ENCODE results near the gene LHFPL2.
A peak's percentile ranks its signal among the peaks of the same experiment; 100 is the strongest.

Gene LHFPL2

GRCh38 chr5:78568212-78568611 is 80.4 kb downstream of the LHFPL2 start:
- no peak for DNase-seq (ENCODE audit: low spot score)

DNA sequence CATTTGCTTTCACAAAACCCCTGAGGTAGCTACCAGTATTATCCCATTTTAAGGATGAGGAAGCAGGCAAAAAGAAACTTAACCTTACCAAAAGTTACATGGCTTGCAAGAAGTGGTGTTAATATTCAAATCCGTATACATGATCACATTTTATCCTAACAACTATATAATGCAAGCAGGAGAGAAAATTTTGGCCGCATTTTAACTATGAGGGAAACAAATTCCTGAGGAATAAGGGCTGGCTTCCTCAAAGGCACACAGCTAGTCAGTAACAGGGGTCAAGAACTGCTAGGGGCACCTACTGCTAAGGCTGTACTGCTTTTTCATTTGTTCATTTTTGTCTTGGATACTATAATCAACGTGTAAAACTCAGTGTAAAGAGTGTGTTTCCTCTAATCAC is 81.0 kb downstream of the LHFPL2 start:
- DNase-seq (ENCODE audit: low spot score), result no peak

DNA sequence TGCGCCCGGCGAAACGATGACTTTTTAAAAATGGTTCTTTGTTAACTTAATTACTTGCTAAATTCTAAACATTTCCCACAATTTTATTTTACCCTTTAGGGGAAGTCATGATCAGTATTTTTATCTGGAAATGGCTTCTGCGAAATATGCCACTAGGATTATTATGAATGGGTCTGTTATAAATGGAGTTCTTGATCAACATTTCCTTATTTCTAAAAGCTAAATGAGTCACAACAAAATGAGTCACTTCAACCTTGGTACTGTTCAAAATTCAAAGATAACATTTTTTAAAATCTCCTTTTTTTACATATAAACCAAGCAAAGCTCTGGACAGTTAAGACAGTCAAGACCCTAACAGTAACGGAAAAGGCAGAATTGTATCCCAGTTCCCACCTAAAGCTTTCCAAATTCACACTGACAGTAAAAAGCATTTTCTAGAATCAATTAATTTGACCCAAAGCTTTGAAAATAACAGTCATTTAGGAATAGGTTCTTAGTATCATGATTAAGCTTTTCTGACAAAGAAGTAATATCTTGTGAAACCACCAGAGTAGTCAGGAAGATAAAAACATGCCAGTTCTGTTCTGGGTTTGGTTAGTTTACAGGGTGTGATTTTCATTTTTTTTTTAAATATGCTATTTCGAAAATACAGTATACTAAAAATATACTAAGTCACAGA is 81.7 kb downstream of the LHFPL2 start:
- no peak for DNase-seq (ENCODE audit: low spot score)

GRCh38 chr5:78565395-78565794 is 83.2 kb downstream of the LHFPL2 start:
- no peak for DNase-seq (ENCODE audit: low spot score)

- DNase-seq (ENCODE audit: low spot score), result no peak
Observed at GRCh38 chr5:78563621-78564020, 85.0 kb downstream of the LHFPL2 start.

DNA sequence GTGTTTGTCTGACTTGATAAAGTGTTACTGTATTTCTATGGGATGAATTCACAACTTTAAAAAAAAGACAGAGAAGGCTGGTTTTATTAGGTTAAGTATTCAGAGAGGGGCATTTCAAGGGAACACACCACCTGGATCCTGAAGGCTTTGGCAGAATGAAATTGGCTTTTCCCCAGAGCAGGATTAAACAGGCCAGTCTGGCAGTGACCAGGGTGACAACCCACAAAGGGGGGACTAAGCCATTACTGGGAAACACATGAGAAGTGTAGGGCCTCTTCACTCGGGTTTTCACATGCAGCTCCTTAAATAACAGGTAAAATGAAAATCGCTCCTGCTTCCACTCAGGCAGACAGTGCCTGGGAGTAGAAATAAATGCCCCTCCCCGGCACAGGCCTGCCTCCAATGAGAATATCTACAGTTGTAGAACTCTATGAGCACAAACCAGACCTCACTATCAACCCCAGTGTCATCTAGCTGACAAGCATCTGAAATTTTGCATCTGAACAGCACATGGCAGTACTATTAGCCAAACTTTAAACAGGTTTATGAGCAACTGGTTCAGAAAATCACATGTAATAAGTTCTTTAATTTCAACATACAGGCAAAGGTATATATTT is 85.8 kb downstream of the LHFPL2 start:
- peak; percentile 64 for DNase-seq (ENCODE audit: low spot score)

- no peak for DNase-seq (ENCODE audit: low spot score)
Observed at GRCh38 chr5:78562001-78562400, 86.6 kb downstream of the LHFPL2 start.

- no peak for DNase-seq (ENCODE audit: low spot score)
Observed at GRCh38 chr5:78561261-78561660, 87.3 kb downstream of the LHFPL2 start.

- no peak for DNase-seq (ENCODE audit: low spot score)
Observed at GRCh38 chr5:78560000-78560855, 88.3 kb downstream of the LHFPL2 start.

DNA sequence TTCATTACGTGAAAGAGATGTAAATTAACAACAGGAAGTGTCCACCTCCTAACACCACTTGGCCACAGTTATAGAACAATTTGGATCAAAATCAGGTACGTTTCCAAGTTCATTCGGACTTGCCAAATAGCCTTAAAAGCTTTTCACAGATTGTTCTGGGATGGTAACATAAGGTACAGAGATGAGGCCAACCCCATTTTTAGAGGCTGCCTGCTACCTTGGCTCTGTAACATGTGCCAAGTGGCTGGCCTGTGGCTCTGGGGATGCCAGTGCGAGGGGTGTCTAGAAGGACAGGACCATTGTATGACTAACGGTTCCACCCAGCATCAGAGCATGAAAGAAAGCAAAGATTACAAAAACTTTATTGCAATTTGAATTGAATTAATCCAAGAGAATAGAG is 91.0 kb downstream of the LHFPL2 start:
- no peak for DNase-seq (ENCODE audit: low spot score)

DNA sequence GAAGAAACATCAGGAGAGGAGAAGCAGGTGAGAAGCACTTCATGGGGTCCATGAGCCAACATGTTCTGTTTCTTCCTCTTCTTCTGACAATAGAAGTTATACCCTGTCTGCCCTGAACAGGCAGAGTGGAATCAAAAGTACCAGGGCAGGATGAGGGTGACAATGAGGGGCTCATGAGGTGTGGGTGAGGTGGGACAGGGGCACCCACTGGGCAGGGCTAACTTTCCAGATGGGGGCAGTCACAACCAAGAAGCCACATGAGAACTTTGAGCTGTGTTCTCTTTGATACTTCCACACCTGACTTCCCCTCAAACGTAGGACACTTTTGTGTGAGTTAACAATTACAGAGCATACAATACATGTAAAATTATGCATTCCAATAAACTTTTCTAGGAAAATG is 92.7 kb downstream of the LHFPL2 start:
- no peak for DNase-seq (ENCODE audit: low spot score)

DNA sequence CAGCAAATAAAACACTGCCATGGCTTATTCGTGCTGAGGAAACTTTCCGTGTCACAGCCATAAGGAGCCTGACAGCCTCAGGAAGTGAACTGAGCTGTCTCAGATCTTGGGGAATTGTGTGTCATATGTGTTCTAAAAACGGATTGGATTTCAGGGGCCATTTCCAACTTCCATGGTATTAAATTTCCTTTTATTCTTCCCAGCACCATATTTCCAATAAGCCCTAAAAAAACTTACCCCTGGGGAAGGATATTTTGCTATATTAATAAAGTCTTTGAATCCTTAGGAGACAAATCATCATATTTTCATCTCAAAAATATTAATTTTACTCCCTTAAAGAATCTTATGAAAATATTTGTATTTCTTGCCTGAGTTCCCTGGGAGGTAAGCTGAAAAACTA is 93.9 kb downstream of the LHFPL2 start:
- DNase-seq (ENCODE audit: low spot score), result no peak

GRCh38 chr5:78553580-78554353 is 94.8 kb downstream of the LHFPL2 start:
- DNase-seq (ENCODE audit: low spot score), result no peak

GRCh38 chr5:78552729-78553342 is 95.7 kb downstream of the LHFPL2 start:
- DNase-seq (ENCODE audit: low spot score), result no peak

DNA sequence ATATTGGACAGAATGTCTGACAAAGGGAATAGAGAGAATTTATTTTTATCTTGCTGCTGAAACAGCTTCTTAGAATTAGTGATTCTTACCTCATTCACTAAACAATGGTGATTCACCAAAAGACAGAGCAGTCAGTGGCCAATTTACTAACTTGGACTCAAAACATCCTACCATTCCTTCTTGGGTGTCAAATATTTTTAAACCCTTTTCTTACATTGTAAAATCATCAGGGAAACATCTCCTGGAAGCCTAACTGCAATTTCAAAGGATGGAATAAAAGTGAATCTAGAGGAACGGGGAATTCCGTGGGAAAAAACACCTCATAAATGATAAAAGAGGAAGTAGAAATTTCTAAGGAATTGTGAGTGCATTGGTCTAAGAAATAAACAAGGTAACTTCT is 97.7 kb downstream of the LHFPL2 start:
- no peak for DNase-seq (ENCODE audit: low spot score)

DNA sequence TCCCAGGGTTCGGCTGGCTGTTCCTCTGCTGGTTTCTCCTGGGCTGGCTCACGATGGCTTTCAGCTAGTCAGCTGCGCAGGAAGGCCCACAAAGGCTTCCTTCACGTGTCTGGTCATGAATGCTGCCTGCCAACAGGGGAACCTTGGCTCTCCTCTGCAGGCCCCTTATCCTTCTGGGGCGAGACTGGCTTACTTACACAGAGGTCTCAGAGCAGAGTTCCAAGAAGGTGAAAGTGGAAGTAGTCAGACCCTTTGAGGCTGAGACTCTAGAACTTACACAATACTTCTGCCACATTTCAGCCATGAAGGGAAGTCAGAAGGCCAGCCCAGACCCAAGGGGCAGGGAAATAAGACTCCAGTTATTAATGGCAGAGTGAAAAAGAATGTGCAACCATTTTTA is 99.5 kb downstream of the LHFPL2 start:
- no peak for DNase-seq (ENCODE audit: low spot score)

- peak; percentile 55 for DNase-seq (ENCODE audit: low spot score)
Observed at GRCh38 chr5:78547731-78548615, 100.6 kb downstream of the LHFPL2 start.

GRCh38 chr5:78547183-78547582 is 101.4 kb downstream of the LHFPL2 start:
- DNase-seq (ENCODE audit: low spot score), result no peak

DNA sequence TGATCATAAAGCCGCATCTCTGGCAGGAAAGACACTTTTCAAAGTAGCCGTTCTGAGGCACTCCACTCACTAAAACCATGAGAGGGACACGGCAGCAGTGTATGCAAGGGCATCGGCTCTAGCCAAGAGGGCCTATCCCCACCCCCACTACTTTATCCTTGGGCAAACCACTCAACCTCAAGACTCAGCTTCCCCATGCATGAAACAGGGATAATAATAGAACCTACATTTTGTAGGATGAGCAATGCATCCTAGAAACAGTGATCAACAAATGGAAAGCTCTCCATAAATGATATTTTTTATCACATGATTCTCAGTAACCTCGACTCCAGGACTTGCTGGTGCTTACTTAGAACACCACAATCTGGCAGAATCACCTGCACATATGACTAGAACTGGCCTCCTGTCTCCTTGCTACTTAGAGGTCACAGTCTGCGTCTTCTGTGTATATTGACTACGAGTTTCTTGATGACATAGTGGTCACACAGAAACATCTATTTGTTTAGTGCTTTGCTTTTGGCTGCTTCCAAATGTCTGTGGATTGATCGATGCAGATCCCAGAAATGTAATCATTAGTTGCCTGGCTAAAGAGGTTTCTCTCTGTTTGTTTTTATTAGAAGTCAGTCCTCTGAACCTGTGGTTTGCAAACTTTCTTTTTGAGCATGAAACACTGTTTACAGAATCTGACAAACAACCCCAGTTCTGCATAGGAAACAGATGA is 102.1 kb downstream of the LHFPL2 start:
- no peak for DNase-seq (ENCODE audit: low spot score)

GRCh38 chr5:78545406-78545805 is 103.2 kb downstream of the LHFPL2 start:
- no peak for DNase-seq (ENCODE audit: low spot score)
